Neural cell (in vitro differentiated cells): ENCODE results near the gene PIK3R1.

Experiments used
- EP300 ChIP-seq: fragments of 450-650 bp; conservative IDR thresholded peaks from 2 replicates; pipeline ENCODE4 v1.6.1; 2014; ENCODE audit warnings: antibody characterized with exemption, mild to moderate bottlenecking, moderate library complexity; ENCODE audit not compliant: poor library complexity, severe bottlenecking
- EZH2 ChIP-seq: fragments of 200-600, 300-800 bp; shearing (Covaris generic), sonication (generic); IDR thresholded peaks from 2 replicates; pipeline ENCODE4 v1.6.1; 2014; ENCODE audit warnings: antibody characterized with exemption, low read length, borderline replicate concordance, mild to moderate bottlenecking; ENCODE audit not compliant: insufficient read depth, poor library complexity, severe bottlenecking
- RAD21 ChIP-seq: fragments of 450-650 bp; conservative IDR thresholded peaks from 2 replicates; pipeline ENCODE4 v1.6.1; 2014; ENCODE audit warnings: antibody characterized with exemption, mild to moderate bottlenecking, moderate library complexity
- TAF1 ChIP-seq: IDR thresholded peaks from 2 replicates; pipeline ENCODE4 v1.6.1; 2012; ENCODE audit warnings: low read depth
- TF ChIP-seq, protein P1 (sequence below): fragments of 450-650 bp; IDR thresholded peaks from 2 replicates; pipeline ENCODE4 v1.5.1; 2014; ENCODE audit warnings: antibody characterized with exemption, mild to moderate bottlenecking, moderate library complexity; ENCODE audit not compliant: poor library complexity, severe bottlenecking

DNA sequence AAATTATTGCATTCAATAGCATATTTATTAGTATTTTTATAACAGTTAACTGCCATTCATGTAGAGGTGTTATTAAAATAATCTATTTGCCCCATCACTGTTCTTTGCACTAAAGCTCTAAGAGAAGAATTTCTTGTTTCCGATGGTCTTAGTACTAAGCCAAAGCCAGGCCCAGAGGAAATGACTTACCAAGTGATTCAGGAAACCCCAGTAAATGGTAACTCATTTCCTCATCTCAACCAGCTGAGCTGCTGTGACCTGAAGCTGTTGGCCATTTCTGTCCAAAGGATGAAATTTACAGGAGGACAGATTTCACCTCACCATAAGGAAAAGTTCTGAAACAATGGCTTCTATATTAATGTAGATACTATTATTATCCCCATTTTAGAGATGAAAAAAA, 117.0 kb downstream of the PIK3R1 start:
- no peak for TF ChIP-seq RAD21
- TF ChIP-seq TAF1 = no peak
- TF ChIP-seq, protein P1, sequence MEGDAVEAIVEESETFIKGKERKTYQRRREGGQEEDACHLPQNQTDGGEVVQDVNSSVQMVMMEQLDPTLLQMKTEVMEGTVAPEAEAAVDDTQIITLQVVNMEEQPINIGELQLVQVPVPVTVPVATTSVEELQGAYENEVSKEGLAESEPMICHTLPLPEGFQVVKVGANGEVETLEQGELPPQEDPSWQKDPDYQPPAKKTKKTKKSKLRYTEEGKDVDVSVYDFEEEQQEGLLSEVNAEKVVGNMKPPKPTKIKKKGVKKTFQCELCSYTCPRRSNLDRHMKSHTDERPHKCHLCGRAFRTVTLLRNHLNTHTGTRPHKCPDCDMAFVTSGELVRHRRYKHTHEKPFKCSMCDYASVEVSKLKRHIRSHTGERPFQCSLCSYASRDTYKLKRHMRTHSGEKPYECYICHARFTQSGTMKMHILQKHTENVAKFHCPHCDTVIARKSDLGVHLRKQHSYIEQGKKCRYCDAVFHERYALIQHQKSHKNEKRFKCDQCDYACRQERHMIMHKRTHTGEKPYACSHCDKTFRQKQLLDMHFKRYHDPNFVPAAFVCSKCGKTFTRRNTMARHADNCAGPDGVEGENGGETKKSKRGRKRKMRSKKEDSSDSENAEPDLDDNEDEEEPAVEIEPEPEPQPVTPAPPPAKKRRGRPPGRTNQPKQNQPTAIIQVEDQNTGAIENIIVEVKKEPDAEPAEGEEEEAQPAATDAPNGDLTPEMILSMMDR = no peak
- TF ChIP-seq EP300 = no peak
- no peak for TF ChIP-seq EZH2
